GF-D8 (cell line): ENCODE measurements around the gene CNTNAP2.

Experiments used
- DNase-seq: peaks from one replicate; lab custom pipeline; 2025; lab: John Stamatoyannopoulos, UW

CNTNAP2 gene

GRCh38 chr7:147405621-147406020 is 1289.0 kb downstream of the CNTNAP2 start:
- DNase-seq: no peak

GRCh38 chr7:147406521-147407135 is 1290.0 kb downstream of the CNTNAP2 start:
- DNase-seq: no peak

DNA sequence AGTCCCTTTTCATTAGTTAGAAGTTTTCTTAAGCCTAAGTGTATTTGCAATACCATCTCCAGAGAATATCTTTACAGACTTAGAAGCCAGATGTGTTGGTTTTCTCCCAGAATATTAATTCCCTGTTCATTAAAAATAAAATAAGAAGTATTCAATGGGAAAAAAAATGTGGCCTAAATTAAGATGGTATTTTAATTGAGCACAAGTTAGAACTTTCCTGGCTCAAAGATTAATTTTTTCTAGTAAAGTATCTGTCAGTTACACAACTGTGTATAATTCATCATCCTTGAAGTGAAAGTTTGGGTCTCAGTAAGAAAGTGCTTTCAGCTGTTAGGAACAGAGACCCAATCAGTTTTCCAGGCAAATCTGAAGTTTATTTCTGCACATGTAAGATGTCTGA is 1294.5 kb downstream of the CNTNAP2 start:
- no peak for DNase-seq

- DNase-seq: no peak
These were observed 1295.5 kb downstream of the CNTNAP2 start for GRCh38 chr7:147412109-147412508.

DNA sequence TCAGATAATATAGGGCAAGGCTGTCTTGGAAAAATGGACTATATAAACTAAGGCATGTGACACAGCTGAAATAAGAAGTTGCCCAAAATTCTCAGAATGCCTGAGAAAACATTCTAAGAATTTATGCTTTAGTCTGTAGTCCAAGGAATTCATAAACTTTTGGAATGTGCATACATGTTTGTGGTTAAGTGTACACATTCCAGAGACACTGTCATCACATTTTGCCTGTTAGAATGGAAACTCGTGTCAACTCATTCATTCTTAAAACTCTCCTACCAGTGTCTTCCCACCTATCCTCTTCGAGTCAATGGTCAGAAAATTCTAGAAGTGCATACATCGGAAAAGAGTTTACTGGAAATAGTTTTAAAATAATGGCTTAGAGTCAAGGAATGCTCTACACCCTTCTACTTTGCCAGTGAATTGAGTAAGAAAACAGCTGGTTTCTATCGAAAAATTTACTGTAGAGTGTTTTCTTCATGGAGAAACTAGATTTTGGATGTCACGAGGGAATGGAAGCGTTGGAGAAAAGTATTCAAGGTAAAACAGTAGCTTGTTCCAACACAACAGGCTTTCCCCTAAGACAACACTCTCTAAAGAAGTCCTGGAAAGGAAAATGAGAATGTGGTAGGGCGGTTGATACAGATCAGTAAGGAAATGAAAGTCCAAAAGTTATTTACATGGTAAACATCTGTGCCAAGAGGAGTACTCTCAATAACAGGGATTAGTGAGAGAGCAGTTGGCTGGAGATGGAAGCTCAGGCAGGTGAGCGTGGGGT is 1296.4 kb downstream of the CNTNAP2 start:
- no peak for DNase-seq

DNA sequence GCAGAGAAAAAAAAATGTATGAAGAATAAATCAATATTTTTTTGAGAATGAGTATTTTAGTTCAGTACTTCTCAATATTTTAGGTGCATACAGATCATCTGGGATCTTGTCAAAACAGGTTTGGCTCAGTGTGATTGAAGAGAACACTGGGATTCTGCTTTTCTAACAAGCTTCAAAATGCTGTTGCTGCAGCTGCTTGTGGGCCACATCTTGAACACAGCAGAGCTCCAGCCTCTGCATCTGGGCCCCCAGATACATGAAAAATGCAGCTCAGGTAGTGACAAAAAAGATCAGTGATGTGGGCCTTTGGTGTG is 1296.9 kb downstream of the CNTNAP2 start:
- no peak for DNase-seq

- DNase-seq: no peak
These were observed 1299.4 kb downstream of the CNTNAP2 start for GRCh38 chr7:147415991-147416390.

DNA sequence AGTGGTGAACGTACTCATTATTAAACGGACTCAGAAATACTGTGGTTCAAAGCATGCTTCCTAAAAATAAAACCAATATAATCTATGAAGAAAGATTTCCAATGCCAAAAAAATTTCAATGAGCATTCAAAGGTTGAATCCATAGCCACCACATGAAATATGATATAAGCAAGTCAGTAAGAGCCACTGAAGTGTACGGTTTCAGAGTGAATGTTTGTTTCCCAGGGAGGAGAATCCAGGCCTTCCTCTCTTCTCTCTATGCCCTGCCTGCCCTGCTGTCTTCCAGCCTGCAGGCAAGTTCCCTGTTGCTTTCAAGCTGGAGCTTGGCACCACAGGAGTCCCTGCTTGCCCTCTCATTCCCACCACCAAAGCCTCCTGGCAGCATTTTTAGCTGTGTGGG is 1302.4 kb downstream of the CNTNAP2 start:
- no peak for DNase-seq

- DNase-seq: no peak
These were observed 1307.3 kb downstream of the CNTNAP2 start for GRCh38 chr7:147423875-147424274.

GRCh38 chr7:147428075-147428474 is 1311.5 kb downstream of the CNTNAP2 start:
- no peak for DNase-seq

DNA sequence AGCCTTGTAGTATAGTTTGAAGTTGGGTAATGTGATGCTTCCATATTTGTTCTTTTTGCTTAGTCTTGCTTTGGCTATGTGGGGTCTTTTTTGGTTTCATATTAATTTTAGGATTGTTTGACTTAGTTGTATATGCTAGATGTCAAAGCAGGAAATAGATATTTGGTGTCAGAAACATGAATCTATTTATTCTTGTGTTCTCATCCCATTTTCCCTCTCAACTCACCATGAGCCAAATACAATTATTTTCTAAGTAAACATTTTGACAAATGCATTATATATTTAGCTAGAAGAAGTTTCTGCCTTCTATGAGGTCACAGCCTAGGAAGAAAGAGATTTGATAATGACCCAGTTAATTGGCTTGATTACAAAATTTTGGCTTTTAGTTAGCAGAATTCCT is 1313.4 kb downstream of the CNTNAP2 start:
- no peak for DNase-seq

GRCh38 chr7:147432079-147432478 is 1315.5 kb downstream of the CNTNAP2 start:
- no peak for DNase-seq

DNA sequence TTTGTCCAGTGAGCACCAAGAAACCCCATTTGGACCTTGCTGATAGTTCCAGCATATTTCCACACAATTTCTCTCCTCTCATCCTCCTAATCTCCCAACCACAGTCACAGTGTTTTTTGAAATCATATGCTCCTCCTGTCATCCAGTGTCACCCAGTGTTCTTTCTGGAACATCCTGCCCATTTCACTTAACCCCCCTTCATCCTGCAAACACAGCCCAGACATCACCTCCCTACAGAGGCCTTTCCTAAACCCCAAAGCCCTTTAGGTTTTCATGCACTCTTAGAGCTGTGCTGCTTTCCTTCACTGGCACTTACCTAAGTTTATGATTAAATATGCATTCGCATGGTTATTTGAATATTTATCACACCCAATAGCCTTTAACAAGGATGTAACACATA is 1316.0 kb downstream of the CNTNAP2 start:
- DNase-seq: no peak

GRCh38 chr7:147436718-147437117 is 1320.1 kb downstream of the CNTNAP2 start:
- no peak for DNase-seq

DNA sequence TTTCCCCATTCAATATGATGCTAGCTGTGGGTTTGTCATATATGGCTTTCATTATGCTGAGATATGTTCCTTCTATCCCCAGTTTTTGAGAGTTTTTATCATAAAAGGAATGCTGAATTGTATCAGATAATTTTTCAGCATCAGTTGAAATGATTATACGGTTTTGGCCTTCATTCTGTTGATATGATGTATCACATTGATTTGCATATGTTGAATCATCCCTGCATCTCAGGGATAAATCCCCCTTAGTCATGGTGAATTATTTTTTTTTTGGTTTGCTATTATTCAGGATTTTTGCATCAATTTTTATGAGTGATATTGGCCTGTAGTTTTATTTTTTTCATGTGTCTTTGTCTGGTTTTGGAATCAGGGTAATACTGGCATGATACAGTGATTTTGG is 1321.6 kb downstream of the CNTNAP2 start:
- DNase-seq: no peak

DNA sequence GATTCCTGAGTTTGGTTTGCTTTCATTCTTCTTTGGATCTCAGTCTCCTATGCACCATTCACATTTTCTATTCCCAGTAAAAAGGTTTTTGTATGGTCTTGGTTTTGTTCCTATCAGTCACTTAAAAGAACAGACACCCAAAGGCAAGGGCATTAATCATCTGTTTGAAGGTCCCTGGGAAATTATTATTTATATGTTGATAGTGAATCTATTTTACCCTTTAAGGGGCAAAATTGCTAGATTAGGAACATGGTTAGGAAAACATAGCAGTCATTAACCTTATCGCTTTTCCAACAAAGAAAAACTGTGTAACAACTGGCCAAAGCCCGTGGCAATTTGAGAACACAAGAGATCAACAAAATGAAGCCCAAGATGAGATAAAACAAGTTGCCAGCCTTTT is 1327.3 kb downstream of the CNTNAP2 start:
- no peak for DNase-seq

DNA sequence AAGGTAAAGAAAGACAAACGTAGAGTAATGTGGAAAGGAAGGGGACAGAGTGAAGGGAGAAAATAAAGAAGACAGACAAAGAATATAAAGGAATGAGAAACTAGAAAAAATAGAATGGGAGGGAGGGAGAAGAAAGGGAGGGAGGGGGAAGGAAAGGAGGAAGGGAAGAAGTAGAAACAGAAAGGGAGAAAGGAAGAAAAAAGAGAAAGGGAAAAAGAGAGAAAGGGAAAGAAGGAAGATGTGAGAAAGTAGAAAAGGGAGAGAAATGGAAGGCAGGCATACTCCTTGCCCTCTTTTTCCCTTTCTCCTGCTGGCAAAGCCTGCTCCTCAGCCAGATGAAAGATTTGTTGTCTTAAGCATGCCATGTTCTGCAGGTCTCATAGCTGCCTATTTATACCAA is 1336.2 kb downstream of the CNTNAP2 start:
- DNase-seq: no peak

GRCh38 chr7:147465223-147465622 is 1348.6 kb downstream of the CNTNAP2 start:
- DNase-seq: no peak

DNA sequence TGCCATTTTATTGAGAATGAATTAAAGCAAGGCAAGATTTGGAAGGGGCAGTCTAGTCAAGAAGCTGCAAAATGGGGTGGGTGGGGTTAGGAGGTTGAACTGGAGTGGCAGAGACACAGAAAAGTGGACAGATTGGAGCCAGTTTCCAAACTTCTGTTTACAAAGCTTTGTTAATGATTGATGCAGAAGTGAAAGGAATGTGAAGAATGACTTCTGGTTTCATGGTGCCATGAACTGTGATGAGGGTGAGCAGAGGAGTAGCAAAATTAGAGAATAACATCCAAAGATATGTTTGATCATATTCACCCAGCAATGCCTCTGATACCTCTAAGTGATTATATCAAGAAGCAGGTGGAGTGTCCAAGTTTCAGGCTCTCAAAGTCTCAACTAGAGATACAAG is 1356.0 kb downstream of the CNTNAP2 start:
- DNase-seq: no peak

- no peak for DNase-seq
These were observed 1358.3 kb downstream of the CNTNAP2 start for GRCh38 chr7:147474862-147475261.

GRCh38 chr7:147477526-147477925 is 1360.9 kb downstream of the CNTNAP2 start:
- DNase-seq: no peak

DNA sequence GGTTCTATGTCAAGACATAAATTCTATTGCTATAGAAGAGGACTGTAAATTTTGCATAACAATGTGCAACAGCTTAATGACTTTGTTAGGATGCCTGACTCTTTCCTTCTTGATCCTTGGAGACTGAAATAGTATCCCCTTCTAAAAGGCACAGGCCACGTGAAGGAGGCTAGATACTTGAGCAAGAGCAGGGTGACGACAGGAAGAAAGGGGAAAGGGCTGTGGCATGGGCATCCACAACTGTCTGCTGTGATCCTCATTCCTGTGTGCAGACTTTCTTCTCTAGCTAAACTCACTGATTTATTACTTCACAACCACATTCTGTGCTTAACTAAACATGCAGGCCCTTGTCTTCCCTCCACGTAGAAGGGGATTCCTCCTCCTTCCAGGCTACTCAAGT is 1362.2 kb downstream of the CNTNAP2 start:
- DNase-seq: no peak

DNA sequence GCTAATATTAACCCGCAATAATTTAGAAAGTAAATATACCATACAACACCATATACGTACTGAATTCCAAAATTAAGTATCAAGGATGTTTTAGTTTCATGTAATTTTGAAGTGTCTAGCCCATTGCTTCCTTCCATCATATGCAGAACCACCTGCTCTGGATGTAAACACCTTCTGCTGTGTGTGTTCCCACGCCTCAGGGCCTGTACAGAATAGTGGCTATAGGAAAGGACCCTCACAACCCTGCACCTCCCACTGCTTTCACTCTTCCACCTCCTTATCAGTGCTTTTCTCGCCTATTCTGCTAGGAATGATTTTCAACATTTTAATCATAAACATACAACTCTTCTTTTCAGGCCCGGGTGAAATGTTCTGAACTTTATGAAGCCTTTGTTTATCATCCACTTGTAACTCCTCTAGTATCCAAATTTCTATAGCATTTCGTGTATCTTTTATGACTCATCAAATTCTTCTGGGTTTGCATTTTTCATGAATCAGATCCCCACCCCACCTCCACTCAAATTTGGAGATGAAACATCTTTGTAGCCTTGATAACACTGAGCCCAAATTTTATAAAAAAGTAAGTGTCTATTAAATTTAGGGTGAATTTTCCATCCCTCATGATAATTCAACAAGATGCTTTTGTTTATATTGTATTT is 1367.2 kb downstream of the CNTNAP2 start:
- no peak for DNase-seq
